Erythroblast (primary cell): Measurements from ENCODE around the gene SDHC.
"Not testable (repeated sequence)": the region's sequence is repeated elsewhere in the genome, so short reads cannot be mapped to it uniquely, and the experiment has no call there.

ENCODE experiments used
- DNase-seq, 2 experiments: peaks; one replicate each; lab custom pipeline; 2025; lab: John Stamatoyannopoulos, UW
- GATA1 ChIP-seq: IDR thresholded peaks from 2 replicates; pipeline ENCODE4 v1.6.1; 2011; ENCODE audit warnings: low read depth, mild to moderate bottlenecking, control low read depth, low read length, moderate library complexity
- POLR2A ChIP-seq: IDR thresholded peaks from 2 replicates; pipeline ENCODE4 v1.6.1; 2011; ENCODE audit warnings: mild to moderate bottlenecking, low read length

Gene SDHC

GRCh38 chr1:161299347-161299746, 14.8 kb upstream of the SDHC start:
- no peak for DNase-seq
- TF ChIP-seq POLR2A = no peak
- no peak for TF ChIP-seq GATA1

GRCh38 chr1:161300478-161300877, 13.7 kb upstream of the SDHC start:
- no peak for TF ChIP-seq GATA1
- no peak for TF ChIP-seq POLR2A
- DNase-seq = no peak

GRCh38 chr1:161304927-161305866, 9.0 kb upstream of the SDHC start:
- no peak for TF ChIP-seq POLR2A
- no peak for TF ChIP-seq GATA1
- peak in 1 of 2 experiments; percentile 13 for DNase-seq

- peak; percentile 62 to 64 for DNase-seq
- peak; percentile 34 for TF ChIP-seq POLR2A
- TF ChIP-seq GATA1 = no peak
Observed at GRCh38 chr1:161305867-161306519, 8.2 kb upstream of the SDHC start.

- peak; percentile 26 to 37 for DNase-seq
- TF ChIP-seq POLR2A = no peak
- TF ChIP-seq GATA1 = no peak
Observed at GRCh38 chr1:161307230-161307768, 6.9 kb upstream of the SDHC start.

GRCh38 chr1:161307892-161308638, 6.1 kb upstream of the SDHC start:
- DNase-seq = no peak
- TF ChIP-seq POLR2A (no peak), GATA1 (no peak)

GRCh38 chr1:161309868-161310267, 4.3 kb upstream of the SDHC start, which contains the start of gene MPZ:
Gene MPZ (minus strand): TSS chr1:161309968. CDS start chr1:161309905, 63 bp downstream.
- TF ChIP-seq GATA1 = no peak
- no peak for TF ChIP-seq POLR2A
- no peak for DNase-seq

GRCh38 chr1:161311595-161312181, 2.5 kb upstream of the SDHC start:
- TF ChIP-seq GATA1 (no peak), POLR2A (no peak)
- peak; percentile 13 to 23 for DNase-seq

GRCh38 chr1:161313554-161314200, 504 bp upstream of the SDHC start:
- TF ChIP-seq GATA1 = no peak
- no peak for TF ChIP-seq POLR2A
- no peak for DNase-seq

GRCh38 chr1:161315841-161316674, 1.9 kb downstream of the SDHC start:
- not testable (repeated sequence) for DNase-seq

GRCh38 chr1:161324020-161324419, 9.8 kb downstream of the SDHC start:
- TF ChIP-seq GATA1 (no peak), POLR2A (no peak)
- no peak for DNase-seq

- no peak for TF ChIP-seq POLR2A
- TF ChIP-seq GATA1 = no peak
- DNase-seq = no peak
Observed at GRCh38 chr1:161330346-161330745, 16.2 kb downstream of the SDHC start.

GRCh38 chr1:161333166-161333565, 19.0 kb downstream of the SDHC start:
- TF ChIP-seq GATA1 (no peak), POLR2A (no peak)
- no peak for DNase-seq
